Epithelial cell of esophagus (primary cell): ENCODE data around the gene KIAA1614.
"Not testable (repeated sequence)": the region's sequence is repeated elsewhere in the genome, so short reads cannot be mapped to it uniquely, and the experiment has no call there.

Experiments used
- DNase-seq: peaks from one replicate; pipeline ENCODE4 v3.0.0; 2010; ENCODE audit warnings: low read depth
- H3K4me3 ChIP-seq: 2 replicates; pipeline ENCODE4 v1.5.1; 2011; ENCODE audit warnings: mild to moderate bottlenecking, low read length, control low read depth
- TF ChIP-seq, protein P1 (sequence below): IDR thresholded peaks from 2 replicates; pipeline ENCODE4 v1.5.1; 2011; ENCODE audit warnings: low read depth, mild to moderate bottlenecking, low read length, control low read depth, inconsistent platforms; ENCODE audit not compliant: insufficient read depth; ENCODE audit errors: missing control alignments

Gene KIAA1614

DNA sequence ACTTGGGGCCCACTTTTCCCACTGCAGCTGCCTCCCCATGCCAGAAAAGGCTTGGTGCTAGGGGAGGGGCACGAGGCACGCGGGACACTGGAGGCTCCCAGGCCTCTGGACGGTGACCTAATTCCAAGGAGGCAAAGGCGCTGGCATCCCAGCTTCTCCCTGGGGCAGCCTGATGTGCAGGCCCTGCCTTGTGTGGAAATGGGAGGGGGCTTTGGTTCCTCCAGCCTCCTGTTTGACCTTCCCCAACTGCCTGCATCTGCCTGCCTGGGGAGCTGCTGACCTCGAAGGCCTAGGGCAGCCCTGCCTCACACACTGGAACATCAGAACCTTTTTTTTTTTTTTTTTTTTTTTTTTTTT is 39.9 kb downstream of the KIAA1614 start:
- no peak overlapping the region for H3K4me3 ChIP-seq
- no peak for DNase-seq
- TF ChIP-seq, protein P1, sequence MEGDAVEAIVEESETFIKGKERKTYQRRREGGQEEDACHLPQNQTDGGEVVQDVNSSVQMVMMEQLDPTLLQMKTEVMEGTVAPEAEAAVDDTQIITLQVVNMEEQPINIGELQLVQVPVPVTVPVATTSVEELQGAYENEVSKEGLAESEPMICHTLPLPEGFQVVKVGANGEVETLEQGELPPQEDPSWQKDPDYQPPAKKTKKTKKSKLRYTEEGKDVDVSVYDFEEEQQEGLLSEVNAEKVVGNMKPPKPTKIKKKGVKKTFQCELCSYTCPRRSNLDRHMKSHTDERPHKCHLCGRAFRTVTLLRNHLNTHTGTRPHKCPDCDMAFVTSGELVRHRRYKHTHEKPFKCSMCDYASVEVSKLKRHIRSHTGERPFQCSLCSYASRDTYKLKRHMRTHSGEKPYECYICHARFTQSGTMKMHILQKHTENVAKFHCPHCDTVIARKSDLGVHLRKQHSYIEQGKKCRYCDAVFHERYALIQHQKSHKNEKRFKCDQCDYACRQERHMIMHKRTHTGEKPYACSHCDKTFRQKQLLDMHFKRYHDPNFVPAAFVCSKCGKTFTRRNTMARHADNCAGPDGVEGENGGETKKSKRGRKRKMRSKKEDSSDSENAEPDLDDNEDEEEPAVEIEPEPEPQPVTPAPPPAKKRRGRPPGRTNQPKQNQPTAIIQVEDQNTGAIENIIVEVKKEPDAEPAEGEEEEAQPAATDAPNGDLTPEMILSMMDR: no peak

DNA sequence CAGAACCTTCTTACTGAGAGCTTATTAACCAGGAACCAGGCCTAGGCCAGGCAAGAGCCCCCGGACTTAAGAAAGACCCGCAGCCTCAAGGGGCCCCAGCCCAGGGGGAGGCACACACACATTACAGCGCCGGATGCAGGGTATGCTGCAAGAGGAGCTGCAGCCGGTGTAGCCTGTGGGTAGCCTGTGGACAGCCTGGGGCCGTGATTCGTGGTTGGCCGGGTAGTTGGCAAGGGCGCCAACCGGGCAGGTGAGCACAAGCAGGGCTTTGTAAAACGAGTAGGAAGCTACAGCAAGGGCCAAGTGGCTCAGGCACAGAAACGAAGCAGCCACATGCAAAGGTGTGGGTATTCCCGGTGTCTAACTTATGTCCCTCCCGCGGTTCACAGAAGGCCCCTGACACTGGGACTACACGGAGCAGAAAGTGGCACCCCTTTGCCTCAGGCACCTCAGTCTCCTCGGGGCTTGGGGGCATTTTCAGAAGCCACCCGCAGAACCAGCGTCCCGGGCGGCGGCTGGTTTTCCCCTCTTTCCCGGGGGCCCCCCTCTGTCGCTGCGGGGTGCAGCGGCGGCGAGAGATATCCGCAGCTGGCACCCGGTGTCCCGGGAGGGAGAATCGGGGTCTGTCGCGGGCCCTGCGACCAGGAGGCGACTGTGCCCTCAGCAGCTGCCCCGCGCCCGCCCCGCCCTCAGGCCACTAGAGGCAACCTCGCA is 40.8 kb downstream of the KIAA1614 start:
- DNase-seq: peak; percentile 87
- peak overlapping the region; percentile 21 for H3K4me3 ChIP-seq
- TF ChIP-seq, protein P1: no peak

DNA sequence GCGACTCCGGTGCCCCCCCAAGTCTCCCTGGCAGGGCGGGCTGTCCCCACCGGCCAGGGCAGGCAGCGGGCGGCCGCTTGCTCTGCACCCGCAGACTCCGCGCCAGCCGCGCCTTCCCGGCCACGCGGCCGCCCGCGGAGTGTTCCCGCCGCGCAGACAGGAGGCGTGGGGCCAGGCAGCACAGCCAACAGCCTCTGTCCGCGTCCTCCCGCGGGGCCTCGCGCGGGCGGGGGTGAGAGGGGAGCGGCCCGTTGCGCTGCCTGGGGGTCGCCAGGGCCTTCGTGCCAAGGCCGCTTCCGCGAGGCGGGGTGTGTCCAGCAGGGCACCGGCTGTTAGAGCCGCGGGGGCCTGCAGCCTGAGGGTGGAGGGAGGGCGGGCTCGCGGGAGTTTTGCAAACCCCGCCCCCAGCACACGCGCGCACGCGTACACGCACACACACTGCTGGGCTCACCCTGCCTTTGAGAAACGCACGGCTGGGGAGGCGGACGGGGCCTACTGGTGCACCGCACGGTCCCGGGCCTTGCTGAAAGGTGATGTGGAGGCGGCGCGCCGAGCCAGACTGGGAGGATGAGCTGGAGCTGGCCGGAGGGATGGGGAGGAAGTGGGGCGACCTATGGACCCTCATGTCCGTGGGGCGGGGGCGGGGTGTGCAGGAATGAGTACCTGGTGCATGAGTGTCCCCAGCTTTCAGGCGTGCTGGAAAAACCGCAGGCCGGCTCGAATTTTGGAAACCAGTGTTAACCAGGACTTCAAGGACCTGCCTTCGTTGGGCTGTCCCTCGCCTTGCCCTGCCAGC is 41.5 kb downstream of the KIAA1614 start:
- TF ChIP-seq, protein P1: no peak
- H3K4me3 ChIP-seq: peak overlapping the region; percentile 10
- DNase-seq: peak; percentile 28

DNA sequence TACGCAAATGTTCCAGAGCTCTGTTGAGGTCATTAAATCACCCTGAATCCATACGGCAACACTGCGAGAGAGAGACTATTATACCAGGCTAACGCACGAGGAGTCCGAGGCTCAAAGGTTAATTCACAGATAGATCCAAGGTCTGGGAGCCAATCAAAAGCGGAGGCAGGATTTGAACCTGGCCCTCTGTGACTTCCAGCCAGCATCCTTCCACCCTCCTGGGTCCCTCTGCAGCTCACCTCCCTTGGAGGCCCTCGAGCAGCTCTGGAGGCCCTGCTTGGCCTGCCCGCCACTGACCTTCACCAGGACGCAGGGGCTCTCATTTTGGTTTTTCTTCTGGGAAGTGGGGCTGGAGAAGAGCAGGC is 42.1 kb downstream of the KIAA1614 start:
- DNase-seq: no peak
- no peak overlapping the region for H3K4me3 ChIP-seq

DNA sequence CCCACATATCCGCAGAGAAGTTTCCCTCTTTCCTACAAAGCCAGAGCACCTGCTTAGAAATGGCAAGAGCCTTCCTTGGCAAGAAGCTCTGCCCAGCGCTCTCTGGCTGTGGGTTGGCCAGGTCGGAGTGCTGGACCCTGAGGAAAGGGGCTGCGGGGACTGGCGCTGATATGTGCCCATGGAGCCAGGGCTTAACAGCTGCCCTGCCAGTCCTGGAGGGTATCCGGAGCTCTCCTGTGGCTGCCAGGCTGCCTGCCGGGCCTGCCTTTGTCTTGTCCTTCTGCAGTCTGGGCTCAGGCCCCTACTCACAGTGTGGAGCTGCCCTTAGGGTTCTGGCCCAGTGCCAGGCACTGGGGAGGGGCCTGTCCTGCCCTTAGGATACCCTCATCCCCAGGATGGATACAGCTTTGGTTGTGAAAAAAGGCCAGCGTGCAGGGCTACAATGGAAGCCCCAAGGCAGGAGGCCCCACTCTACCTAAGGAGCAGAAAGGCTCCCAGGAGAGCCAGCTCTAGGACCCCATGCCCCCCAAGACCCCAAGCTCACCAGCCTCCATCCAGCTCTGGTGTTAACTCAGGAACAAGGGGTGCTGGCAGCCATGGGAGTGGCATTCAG is 43.4 kb downstream of the KIAA1614 start:
- TF ChIP-seq, protein P1: no peak
- H3K4me3 ChIP-seq: no peak overlapping the region
- no peak for DNase-seq

More for the DNA sequence above, 42.1 kb downstream of the KIAA1614 start:
- TF ChIP-seq, protein P1: no peak

DNA sequence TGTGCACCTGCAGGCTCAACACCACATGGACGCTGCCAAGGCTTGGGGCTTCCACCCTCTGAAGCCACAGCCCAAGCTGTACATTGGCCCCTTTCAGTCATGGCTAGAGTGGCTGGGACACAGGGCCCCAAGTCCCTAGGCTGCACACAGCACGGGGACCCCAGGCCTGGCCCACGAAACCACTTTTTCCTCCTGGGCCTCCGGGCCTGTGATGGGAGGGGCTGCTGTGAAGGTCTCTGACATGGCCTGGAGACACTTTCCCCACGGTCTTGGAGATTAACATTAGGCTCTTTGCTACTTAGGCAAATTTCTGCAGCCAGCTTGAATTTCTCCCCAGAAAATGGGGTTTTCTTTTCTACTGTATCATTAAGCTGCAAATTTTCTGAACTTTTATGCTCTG is 46.9 kb downstream of the KIAA1614 start:
- not testable (repeated sequence) for H3K4me3 ChIP-seq, DNase-seq

DNA sequence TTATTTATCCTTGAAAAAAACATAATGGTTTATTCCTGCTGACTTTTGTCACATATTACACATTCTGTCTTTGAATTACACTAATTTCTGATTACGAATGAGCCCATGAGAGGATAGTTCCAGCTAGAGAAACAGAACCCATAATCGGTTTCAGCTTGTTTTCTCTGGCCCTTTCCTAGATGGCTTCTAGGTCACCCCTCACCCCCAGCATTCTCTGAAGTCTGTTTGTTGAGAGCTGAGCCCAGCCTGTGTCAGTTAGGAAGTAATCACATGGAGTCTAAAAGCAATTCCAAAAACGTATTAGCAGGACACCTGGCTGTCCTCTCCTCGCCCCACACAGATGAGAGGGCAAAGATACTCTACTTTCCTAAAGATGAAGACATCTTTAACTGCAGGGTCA is 48.9 kb downstream of the KIAA1614 start:
- H3K4me3 ChIP-seq: no peak overlapping the region
- TF ChIP-seq, protein P1: no peak
- DNase-seq: no peak
